ENCODE data around the gene KIAA0586.
"Not testable (repeated sequence)": the region's sequence is repeated elsewhere in the genome, so short reads cannot be mapped to it uniquely, and the experiment has no call there.

The KIAA0586 gene

DNA sequence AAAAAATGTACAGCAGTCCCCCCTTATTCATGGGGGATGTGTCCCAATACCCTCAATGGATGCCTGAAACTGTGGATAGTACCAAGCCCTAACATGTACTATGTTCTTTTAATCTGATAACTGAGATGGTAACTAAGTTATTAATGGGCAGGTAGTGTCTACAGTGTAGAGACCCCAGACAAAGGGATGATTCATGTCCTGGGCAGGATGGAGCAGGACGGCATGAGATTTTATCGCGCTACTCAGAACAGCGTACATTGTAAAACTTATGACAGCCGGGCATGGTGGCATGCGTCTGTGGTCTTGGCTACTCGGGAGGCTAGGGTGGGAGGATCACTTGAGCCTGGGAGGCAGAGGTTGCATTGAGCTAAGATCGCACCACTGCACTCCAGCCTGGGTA, 37.1 kb downstream of the KIAA0586 start:
- DNase-seq (ENCODE audit: low read depth in 2 of 2), result no peak

GRCh38 chr14:58465421-58465820, 37.9 kb downstream of the KIAA0586 start:
- no peak for DNase-seq (ENCODE audit: low read depth in 2 of 2)

GRCh38 chr14:58466459-58466858, 38.9 kb downstream of the KIAA0586 start:
- DNase-seq (ENCODE audit: low read depth in 2 of 2), result no peak

DNA sequence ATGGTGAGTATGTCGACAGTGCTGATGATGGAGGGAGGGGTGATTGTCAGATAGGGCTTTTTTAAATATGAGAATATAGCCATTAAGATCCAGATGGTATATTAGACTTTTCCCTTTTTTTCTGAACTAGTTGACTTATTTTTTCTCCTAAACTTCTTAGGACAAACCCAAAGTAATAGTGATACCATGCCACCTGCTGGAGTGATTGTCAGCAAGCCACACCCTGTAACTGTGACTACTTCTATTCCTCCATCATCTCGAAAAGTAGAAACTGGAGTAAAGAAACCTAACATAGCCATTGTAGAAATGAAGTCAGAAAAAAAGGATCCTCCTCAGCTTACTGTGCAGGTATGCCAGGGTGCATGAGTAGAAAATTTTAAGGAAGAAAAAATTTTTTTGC, 40.1 kb downstream of the KIAA0586 start:
- DNase-seq (ENCODE audit: low read depth in 2 of 2), result no peak

GRCh38 chr14:58469309-58469708, 41.8 kb downstream of the KIAA0586 start:
- DNase-seq (ENCODE audit: low read depth in 2 of 2), result no peak

DNA sequence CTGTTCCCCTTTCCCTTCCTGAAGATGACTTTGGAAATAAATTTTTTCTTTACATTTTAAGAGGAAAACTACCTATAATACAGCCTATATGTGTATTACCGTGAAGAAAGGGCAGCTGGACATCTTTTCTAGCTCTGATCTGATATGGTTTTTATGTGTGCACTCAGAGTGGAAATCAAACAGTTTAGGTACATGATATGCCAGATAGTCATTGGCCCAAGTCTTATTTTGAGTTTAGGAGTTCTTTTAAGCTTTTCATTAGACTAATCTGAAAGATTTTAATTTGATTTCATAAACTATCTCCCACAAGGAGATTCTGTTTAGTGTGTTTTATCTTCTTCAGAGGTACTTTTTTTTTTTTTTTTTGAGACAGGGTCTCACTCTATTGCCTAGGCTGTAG, 48.8 kb downstream of the KIAA0586 start:
- DNase-seq (ENCODE audit: low read depth in 2 of 2), result no peak

- no peak for DNase-seq (ENCODE audit: low read depth in 2 of 2)
These were observed 50.1 kb downstream of the KIAA0586 start for GRCh38 chr14:58477653-58478052.

GRCh38 chr14:58478329-58478728, 50.8 kb downstream of the KIAA0586 start:
- not testable (repeated sequence) for DNase-seq (ENCODE audit: low read depth in 2 of 2)

GRCh38 chr14:58479975-58480374, 52.5 kb downstream of the KIAA0586 start:
- DNase-seq (ENCODE audit: low read depth in 2 of 2), result no peak

DNA sequence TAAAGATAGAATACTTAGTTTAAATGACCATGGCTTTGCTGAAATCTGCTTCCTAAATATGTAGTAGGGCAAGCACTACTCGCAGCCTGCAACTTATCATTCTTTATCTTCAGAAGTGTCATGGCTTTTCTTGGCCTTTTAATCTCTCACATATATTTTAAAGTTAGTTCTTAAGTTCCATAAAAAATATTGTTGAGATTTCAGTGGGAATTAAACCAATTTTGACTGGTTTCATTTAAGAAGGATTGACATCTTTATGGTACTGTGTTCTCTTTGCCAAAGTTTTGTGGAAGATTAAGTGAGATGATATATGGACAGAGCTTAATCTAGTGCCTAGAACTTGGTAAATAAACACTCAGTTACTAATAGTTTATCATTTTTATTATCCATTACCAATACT, 56.7 kb downstream of the KIAA0586 start:
- DNase-seq (ENCODE audit: low read depth in 2 of 2), result no peak

- DNase-seq (ENCODE audit: low read depth in 2 of 2), result no peak
These were observed 61.0 kb downstream of the KIAA0586 start for GRCh38 chr14:58488550-58488949.

DNA sequence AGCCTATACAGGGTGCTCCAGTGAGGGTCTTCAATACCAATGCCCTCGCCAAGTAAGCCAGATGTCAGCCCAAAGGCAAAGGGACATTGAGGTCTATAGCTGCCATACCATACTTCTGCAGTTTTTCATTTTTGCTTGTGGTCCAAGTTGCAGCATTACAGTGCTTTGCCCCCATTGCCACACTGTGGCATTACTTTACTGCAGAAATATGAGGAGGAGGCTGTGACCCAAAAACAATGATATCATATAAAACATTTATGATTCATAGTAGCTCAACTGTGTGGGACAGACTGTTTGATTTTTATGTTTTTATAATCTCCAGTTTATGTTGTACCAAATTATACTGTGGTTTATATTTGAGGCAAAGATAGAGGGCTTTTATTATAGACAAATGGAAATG, 64.1 kb downstream of the KIAA0586 start:
- DNase-seq (ENCODE audit: low read depth in 2 of 2), result no peak

DNA sequence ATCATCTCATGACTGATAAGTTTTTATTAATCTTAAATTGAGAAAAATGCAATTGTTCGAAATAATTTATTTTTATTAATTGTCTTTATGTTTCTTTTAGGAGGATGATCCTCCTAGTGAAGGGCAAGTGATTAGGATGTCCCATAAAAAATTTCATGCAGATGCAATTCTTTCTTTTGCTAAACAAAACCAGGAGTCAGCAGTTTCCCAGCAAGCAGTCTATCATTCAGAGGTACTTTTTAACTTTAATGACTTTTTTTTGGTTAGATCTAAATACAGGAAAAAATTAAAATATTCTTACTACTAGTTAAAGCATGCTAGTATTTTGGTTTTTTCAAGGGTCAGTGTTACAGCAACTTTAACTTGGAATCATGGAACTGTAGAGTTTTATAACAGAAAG, 64.5 kb downstream of the KIAA0586 start:
- no peak for DNase-seq (ENCODE audit: low read depth in 2 of 2)

GRCh38 chr14:58501214-58501816, 73.8 kb downstream of the KIAA0586 start:
- no peak for DNase-seq (ENCODE audit: low read depth in 2 of 2)

- DNase-seq (ENCODE audit: low read depth in 2 of 2), result no peak
These were observed 85.8 kb downstream of the KIAA0586 start for GRCh38 chr14:58513272-58513671.

GRCh38 chr14:58517592-58517991, 90.1 kb downstream of the KIAA0586 start:
- no peak for DNase-seq (ENCODE audit: low read depth in 2 of 2)

DNA sequence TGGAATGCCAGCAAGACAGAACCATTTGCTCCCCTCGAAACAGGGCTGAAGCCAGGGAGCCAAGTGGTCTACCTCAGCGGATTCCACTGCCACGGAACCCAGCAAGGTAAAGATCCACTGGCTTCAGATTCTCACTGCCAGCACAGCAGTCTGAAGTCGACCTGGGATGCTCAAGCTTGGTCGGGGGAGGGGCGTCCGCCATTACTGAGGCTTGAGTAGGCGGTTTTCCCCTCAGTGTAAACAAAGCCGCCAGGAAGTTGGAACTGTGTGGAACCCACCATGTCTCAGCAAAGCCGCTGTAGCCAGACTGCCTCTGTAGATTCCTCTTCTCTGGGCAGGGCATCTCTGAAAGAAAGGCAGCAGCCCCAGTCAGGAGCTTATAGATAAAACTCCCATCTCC, 98.2 kb downstream of the KIAA0586 start:
- not testable (repeated sequence) for DNase-seq (ENCODE audit: low read depth in 2 of 2)

- no peak for DNase-seq (ENCODE audit: low read depth in 2 of 2)
These were observed 105.9 kb downstream of the KIAA0586 start for GRCh38 chr14:58533446-58533845.

DNA sequence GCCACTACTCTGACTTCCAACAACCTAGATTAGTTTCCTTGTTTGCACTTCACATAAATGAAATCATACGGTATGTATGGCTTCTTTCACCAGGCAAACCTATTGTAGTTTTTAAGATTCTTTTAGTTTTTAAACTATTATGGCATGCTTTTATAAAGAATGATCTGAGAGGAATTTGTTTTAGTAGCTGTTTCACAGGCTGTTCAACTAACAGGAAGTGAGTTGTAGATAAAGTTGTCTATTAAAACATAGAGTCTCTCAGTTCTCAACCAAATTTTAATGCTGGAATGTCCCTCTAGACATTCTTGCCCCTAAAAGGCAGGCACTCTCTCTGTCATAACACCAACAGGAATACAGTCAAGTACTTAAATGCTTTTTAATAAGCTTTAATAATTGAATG, 107.5 kb downstream of the KIAA0586 start:
- DNase-seq (ENCODE audit: low read depth in 2 of 2), result no peak

DNA sequence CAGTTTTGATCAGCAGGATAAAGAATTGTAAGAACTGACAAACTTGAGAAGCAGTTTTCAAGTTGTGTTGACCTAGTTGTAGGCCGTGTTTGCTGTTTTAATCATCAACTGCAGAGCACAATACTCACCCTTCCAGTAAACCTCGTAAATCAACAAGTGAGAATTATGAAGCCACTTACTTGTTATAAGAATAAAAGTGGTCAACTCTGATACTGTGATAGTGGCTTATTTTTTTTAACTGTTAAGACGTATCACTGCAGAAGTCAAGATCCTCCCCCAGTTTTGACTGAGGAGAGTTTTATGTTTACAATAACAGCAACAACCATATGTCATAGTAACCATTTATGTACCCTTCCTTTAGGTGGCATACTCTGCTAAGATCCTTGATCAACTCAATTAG, 109.5 kb downstream of the KIAA0586 start:
- no peak for DNase-seq (ENCODE audit: low read depth in 2 of 2)

GRCh38 chr14:58540749-58541632, 113.5 kb downstream of the KIAA0586 start:
- DNase-seq (ENCODE audit: low read depth in 2 of 2), result no peak

DNA sequence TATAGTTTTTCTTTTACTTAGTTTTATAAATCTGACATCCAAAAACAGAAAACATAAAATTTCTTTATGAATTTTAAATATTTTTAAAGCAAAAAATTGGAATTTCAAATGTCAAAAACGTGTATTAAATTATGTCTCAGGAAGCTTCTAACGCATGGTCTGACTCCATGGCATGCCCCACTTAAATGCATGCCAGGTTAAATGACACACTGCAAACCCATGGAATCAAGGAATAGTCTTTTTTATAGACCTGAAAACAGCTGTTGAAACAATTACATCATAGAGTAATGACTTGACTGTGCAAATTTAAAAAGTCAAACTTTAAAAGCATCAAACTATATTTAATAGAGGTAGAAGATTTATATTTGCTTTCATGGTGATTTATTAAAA, 114.1 kb downstream of the KIAA0586 start:
- DNase-seq (ENCODE audit: low read depth in 2 of 2), result no peak

GRCh38 chr14:58543253-58543652, 115.7 kb downstream of the KIAA0586 start:
- no peak for DNase-seq (ENCODE audit: low read depth in 2 of 2)
